Hematopoietic multipotent progenitor cell treated with erythropoietin and hydrocortisone succinate and interleukin-3 and kit ligand, for 8 days (in vitro differentiated cells): Measurements from ENCODE around the gene JAKMIP1.

Source experiments
- DNase-seq: peaks from one replicate; pipeline ENCODE4 v3.0.0-alpha.2; 2015

Gene JAKMIP1

GRCh38 chr4:6055436-6055835 is 144.9 kb downstream of the JAKMIP1 start:
- DNase-seq, result no peak

DNA sequence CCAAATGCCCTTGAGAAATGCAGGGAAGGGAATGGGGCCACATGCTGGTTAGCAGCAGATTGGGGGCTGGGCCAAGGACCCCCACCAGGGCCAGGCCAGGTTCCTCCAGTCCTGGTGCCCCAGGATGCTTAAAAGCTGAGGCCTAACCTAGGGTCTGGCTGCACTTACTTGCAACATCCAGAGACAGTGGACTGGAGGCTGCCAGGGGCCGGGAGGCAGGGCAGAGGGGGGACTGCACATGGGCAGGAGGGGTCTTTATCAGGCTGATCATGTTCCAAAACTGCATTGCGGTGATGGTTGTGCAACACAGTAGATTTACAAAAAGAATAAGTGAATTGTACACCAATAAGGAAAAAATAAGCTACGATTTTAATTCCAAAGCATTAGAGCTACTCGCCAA is 145.3 kb downstream of the JAKMIP1 start:
- DNase-seq, result no peak

DNA sequence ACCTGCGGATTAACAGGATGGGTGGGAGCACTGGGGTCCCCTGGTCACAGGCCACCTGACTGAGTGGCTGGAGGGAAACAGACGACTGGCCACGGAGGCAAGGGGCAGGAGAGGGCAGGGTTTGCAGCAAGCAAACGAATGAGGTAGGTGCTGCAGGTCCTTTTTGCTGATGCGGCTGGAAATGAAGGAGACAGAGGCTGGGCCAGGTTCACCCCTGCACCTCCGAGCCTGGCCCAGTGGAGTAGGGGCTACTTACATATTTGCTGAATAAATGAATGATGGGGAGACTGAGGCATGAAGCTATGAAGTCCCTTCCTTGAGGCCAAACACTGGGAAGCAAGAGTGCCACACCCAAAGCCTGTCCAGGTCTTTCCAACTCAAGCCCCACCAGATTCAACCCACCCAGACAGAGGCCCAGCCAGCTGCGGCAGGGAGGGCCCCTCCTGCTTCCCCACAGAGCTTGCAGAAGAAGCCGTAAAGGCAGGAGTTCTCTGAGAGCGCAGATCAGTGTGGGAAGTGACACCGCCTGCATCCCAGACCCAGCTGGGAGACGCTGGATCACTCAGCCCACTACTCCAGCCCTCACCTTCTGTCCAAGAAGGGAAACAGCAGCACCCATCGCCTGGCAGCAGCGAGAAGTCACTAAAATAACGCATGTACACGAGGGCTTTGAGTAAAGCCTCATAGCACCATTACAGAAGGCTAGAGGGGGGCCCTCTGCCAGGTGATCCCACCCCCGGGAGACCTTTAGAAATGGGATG is 146.0 kb downstream of the JAKMIP1 start:
- DNase-seq, result no peak

DNA sequence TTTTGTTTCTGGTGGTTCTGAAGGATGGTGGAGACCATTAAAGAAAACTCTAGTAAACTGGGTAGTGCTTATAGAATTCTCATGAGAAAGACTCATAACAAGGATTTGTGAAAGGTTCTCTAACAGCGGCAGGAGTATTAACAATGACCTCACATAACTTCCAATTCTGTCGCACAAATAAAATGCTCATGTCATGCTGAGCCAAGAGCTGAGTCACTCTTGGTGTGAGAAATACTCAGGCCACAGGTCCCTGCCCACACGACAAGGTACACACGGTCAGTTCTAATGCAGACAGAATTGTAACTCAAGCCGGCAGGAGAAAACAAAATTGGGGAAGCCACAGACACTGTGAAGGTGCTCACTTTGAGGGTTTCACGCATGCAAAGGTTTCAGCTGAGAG is 147.7 kb downstream of the JAKMIP1 start:
- no peak for DNase-seq

GRCh38 chr4:6050551-6050950 is 149.8 kb downstream of the JAKMIP1 start:
- no peak for DNase-seq

DNA sequence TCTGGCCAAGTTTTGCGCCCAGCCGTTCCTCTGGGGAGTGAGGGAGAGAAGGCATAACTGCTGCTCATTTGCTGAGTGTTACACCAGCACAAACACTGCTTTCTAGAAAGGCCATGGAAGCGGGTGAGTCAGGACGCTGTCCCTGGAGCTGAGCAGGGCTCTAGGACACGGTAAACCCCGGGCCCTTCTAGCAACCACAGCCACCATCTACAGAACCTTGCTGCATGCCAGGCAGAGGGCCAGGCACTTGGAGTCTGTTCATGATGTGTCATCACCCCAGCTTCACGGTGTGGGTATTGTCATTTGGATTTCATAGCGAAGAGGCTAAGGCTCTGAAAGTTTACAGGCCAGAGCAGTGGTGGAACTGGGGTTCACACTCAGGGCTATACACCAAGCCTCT is 150.4 kb downstream of the JAKMIP1 start:
- no peak for DNase-seq

DNA sequence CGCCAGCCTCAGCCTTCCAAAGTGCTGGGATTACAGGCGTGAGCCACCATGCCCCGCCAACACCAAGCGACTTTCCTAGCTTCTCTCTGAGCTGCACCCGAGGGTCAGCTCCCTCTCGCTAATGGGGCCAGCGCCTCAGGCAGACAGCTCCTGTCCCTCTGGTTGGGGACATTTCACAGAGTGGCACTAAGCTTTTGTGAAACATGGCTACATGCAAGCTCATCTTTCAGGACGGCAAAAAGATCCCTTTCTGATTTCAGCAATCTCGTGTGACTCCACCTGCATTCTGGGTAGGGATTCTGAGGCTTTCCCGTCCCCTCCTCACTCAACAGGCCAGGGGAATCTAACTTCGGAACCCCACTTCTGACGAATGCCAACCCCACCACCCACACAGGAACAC is 151.1 kb downstream of the JAKMIP1 start:
- DNase-seq, result no peak

DNA sequence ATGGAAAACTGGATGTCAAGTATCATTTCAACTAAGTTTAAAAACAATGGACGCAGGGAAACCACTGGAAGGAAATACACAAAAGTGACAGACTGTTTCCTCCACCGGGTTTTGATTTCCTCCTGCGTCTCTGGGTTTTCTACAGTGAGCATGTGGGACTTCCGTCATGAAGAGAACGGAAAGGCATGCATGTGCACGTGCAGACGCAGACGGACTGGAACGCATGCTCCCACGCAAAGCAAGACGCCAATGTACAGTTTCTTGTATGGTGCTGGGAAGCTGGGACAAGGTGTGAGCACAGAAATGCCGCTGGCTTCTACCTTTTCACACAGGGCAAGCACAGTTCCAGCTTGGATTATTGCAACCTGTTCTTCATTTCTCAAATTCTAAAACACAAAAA is 151.8 kb downstream of the JAKMIP1 start:
- no peak for DNase-seq

- no peak for DNase-seq
Measured at GRCh38 chr4:6047130-6047673, 153.1 kb downstream of the JAKMIP1 start.

DNA sequence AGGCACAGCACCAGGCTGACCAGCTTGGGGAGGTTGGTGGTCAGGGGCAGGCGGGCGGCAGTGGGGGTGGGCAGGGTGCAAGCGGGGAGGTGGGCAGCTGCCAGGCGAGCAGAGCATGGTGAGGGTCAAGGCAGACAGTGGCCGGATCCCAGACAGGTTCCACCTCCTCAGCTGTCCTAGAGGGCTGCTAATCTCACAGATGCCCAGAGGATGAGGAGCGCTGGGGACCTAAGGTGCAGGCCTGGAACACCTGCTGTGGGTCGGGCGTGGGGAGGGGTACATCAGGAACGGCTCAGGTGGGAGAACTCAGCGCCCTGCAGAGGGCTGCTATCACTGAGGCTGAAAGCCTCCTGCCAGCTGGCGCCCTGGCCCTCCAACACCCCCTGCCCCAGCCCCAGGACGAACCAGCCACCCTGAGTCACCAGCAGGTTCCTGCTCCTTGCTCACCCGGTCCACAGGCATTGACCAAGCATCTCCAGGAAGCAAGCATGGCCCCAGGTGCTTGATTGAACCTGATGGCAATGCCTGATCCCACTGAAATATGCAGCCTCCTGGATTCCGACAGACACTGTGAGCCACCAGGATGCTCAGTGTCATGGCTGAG is 153.7 kb downstream of the JAKMIP1 start:
- no peak for DNase-seq

DNA sequence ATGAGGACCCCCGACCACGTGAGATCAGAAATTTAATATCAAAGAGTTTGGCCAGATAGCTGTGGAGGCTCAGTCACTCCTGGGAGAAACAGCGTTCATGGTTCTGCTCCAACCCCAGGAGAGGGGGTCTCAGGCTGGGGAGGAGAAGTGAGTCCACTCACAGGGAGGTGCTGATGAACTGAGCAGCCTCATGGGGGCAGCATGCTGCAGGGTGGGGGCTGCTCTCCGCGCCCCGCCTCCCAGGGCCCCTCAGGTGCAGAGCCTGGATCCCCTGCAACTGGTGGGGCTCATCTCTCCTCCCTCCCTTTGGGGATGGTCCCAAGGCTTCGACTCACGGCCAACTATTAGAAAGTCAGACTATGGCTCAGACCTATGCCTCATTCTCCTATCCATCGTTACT is 155.5 kb downstream of the JAKMIP1 start:
- DNase-seq, result no peak

DNA sequence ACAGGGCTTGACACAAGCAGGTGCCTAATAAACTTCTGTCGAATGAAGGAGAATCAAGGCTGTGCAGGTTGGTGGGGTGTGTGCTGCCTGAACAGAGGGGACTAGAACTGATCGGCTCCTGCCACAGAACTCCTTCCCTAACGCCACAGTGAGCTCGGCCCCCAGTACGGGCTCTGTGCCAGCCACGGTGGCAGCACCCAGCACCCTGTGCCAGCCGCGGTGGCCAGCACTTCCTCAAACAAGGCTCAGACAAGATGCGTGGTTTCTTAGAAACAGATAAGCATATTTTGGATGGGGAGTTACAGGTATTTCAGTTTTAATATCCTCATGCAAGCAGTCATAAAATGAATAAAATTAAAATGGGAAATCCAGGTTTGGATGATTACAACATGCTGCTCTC is 156.1 kb downstream of the JAKMIP1 start:
- no peak for DNase-seq

- DNase-seq, result no peak
Measured at GRCh38 chr4:6043843-6044242, 156.5 kb downstream of the JAKMIP1 start.

- no peak for DNase-seq
Measured at GRCh38 chr4:6043188-6043587, 157.2 kb downstream of the JAKMIP1 start.

DNA sequence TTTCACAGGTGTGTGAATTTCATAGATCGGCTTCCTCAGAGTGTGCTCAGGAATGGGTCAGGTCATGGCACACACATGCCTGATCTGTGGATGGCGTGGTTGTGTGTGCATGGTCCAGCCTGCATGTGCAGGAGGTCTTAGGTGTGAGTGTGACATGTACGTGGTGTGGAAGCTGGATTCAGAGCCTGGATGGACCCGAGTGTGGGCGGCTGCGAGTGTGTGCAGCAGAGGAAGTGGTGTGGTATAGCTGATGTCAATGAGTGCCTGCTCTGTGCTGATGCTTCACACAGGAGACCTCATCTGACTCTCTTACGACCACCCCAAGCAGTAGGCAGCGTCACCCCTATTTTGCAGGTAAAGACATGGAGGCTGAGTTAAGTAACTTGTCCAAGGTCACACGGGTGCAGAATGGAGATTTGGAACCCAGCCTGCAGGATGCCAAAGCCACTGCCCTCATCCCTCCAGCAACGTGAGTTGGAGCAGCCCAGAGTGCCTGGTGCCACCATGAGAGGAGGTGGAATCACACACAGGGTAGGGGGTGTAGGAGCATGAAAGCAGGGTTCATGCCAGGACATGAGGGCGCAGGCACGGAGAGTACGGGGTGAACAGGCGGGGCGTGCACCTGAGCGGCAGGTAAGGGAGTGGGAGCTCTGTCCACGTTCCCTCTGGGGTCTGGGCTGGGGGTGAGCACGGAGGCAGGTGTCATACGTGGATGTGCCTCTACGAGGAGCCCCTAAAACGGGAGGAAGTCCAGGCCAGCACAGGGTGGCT is 157.9 kb downstream of the JAKMIP1 start:
- no peak for DNase-seq

DNA sequence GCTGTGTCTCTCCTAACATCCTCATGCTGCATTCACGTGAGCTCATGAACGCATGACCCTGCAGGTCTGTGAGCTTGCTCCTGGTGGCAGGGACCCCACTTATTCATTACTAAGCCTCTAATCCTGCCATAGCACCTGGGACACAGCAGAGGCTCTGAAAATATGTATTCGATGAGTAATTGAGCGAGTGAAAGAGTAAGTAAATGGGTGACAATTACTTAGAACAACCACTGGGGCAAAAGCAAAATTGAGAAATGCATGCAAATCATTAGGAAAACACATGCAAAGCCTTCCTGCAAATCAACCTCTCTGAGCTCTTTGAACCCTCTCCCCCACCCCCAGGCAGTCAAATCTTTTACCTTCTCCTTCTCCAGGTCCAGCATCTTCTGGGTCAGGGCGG is 158.5 kb downstream of the JAKMIP1 start:
- no peak for DNase-seq

DNA sequence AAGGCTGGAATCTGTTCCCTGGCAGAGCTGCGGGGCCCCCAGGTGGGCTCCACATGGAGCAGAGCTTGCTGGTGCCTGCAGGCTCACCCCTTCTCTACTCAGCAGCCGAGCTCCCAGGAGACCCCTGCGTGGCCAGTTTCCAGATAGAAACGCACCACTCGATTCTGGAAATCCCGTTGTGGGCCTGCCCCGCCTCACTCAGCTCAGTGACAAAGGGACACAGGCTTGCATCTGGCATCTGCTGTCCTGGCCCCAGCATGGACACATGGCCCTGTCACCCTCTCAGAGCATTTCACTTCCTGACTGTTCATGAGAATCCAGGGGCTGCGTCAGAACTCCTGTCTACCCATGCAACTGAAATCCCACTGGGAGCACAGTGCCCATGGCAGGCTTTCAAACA is 161.6 kb downstream of the JAKMIP1 start:
- DNase-seq, result no peak

DNA sequence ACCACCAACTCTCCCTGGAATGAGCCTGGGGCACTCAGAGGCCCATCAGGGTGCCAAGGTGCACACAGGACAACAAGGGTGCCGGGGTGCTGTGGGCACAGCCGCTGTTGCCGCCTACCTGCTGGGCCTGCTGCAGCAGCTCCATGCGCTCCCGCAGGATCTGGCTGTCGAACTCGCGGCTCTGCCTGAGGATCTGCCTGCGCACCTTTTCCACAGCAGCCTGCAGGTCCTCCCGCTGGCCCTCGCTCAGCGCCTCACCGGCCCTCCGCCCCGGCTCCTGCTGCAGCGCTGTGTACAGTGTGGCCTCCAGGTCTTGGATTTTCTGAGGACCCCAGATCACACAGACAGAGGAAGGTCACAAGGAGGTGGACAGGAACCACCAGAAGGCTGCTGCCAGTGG is 164.6 kb downstream of the JAKMIP1 start:
- no peak for DNase-seq

DNA sequence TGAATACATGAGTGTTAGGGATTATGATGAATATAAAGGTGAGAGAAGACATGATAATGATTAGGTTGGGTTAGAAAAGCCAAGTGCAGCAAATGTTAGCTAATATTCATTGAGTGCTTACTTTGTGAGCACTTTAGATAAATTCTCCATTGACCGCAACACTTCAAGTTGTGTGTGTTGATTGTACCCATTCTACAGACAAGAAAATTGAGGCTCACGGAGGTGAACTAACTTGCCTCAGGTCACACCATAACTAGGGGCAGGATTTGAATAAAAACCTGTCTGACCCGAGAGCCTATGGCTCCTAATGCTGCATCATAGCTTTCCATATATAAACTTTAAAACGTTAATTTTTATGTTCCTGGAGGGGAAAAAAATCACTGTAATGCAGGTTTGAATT is 167.0 kb downstream of the JAKMIP1 start:
- DNase-seq, result no peak

GRCh38 chr4:6032249-6033244 is 167.8 kb downstream of the JAKMIP1 start:
- DNase-seq, result peak; percentile 18

DNA sequence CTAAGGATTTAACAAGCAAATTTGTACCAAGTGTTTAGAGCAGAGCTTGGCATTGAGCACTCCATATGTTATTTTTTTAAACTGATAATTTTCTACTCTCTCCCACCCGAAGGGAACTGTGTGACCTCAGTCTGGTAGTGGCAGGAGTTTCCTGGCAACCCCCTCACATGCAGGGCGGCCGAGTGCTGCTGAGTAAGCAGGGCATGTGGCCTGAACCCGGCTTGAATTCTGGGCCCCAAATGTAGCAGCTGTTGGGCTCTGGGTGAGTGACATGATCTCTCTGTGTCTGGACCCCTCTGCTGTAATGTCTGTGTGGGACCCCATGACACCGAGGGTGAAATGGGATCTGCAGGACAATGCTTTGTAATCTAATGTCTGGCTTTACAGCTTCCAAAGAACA is 168.5 kb downstream of the JAKMIP1 start:
- no peak for DNase-seq

DNA sequence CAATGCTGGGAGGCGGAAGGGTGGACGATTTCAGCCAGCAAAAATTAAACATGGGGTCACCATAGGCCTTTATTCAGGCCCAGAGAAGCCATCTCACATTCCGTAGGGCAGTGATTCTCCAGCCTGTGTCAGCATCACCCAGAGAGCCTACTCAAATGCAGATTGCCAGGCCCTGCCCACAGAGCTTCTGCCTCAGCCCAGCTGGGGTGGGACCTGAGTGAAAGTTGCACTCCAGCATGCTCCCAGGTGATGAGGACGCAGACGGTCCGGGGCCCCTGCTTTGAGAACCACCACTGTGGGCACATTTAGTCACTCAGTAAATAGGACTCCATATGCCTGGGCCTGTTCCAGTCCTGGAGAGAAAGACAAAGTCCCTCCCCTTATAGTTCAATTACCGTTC is 169.7 kb downstream of the JAKMIP1 start:
- no peak for DNase-seq

DNA sequence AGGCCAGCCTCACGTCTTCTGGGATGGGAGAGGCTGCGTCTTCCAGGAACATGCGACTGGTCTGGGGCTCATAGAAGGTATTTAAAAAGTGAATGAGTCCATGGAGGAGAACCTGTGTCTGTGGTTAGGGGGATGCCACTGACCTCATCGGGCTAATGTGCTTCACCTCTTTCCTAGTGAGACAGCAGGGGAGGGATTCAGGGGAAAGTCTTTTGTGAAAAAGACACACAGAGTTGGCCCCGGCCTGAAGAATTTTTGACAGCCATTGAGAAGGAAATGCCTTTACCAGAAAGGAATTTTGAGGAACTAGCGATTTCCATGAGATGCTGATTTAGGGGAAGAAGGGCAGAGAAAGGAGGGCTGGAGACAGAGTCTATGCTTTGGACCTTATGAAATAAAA is 171.1 kb downstream of the JAKMIP1 start:
- no peak for DNase-seq
